Stimulated activated CD4-positive, alpha-beta T cell treated with anti-CD3 and anti-CD28 coated beads, TNF-alpha, amount 100 ng/mL, for 24 hours (primary cell): ENCODE results near the gene MC1R.
"Not testable (repeated sequence)": the region's sequence is repeated elsewhere in the genome, so short reads cannot be mapped to it uniquely, and the experiment has no call there.

Source experiments
- DNase-seq, 3 experiments: peaks; one replicate each; pipeline ENCODE4 v3.0.0-alpha.2; 2020; ENCODE audit warnings: low read depth in 3 of 3

Gene MC1R

DNA sequence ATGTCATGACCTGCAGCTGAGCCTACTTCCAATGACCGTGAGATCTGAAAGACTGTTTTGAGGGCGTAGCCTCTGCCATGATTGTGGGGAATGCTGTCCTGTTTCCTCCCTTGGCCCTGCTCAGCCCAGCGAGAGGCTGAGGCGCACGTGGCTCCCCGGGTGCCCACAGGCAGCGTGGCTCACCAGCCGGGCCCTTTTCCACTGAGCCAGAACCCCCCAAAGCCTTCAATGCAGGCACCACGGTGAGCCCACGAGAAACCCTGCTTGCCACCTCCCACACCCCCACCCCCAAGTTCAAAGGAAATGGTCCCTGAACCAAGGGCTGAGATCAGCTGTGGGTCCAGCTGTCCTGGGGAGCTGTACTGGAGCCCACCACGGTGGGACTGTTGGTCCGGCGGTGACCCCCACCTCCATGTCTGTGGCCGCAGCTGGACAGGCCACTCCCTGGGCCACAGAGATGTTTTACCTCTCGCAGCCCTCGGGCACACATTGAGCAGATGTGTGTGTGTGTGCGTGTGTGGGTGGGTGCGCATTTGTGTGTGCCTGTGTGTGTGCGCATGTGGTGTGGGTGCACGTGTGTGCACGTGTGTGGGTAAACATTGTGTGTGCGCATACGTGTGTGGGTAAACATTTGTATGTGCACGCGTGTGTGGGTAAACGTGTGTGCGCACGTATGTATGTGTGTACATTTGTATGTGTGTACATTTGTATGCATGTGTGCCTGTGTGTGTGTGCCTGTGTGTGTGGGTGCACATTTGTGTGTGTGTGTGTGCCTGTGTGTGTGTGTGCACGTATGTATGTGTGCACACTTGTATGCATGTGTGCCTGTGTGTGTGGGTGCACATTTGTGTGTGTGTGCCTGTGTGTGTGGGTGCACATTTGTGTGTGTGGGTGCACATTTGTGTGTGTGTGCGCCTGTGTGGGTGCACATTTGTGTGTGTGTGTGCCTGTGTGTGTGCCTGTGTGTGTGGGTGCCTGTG is 5.0 kb upstream of the MC1R start:
- DNase-seq, result no peak

- not testable (repeated sequence) for DNase-seq
Observed at GRCh38 chr16:89914642-89915285, 3.9 kb upstream of the MC1R start.

GRCh38 chr16:89915303-89916232 is 3.1 kb upstream of the MC1R start:
- DNase-seq, result no peak

DNA sequence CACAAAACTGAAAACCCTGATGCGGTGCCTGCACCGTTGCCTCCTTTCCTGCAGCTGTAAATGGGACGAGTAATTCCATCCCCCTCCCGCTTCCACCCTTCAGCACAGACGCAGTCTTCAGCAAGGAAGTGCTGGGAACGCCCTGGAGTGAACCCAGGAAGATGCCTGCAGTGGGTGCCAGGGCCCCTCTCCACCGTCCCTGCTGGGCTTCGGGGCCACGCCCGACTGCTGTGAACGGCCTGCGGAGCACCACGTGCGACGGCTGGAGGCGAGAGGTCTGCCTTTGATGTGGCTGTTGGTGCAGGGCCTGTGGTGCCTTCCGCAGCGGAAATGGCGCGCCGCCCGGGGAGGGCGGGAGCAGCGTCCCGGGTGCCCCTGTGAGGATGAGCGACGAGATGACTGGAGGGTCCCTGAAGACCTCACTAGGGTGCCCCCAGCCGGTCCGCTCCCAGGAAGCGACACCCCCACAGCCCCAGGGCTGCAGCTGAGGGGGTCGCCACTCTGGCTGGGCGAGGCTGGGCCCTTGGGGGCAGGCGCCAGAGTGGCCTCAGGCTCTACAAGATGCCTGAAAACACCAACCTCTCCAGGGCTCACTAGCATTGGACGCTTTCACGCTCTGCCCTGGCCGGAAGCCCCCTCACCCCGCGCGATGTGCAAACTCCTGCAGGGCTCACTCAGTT is 749 bp upstream of the MC1R start:
- DNase-seq, result peak; percentile 49 to 76 (median 52)

GRCh38 chr16:89919535-89920406 is 1.1 kb downstream of the MC1R start:
- DNase-seq, result no peak

GRCh38 chr16:89920723-89921122 is 2.1 kb downstream of the MC1R start:
- DNase-seq, result no peak

DNA sequence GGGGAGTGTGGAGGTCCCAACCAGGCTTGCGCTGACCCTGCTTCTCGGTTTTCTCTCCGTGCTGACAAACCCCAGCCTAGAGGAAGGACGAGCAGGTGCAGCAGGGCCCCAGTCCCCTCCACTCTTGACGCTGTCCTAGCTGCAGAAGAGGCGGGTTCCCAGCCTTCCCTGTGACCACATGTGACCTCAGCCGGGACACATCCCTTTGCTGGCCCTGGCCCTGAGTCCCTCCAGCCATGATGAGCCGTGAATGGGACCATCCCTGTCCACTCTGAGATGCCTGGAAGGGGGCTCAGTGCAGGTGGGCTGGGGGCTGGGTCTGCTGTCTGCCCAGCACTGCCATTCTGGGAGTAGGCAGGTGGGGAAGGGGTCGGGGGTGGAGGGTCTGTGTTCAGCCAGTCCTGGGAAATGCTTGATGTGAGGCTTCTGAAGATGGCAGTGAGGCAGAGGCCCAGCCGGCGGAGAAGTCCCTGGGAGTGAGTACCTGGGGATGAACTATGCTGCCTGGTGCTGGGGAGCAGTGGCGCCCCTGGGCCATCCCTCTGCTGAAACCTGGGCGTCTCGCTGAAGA is 2.6 kb downstream of the MC1R start:
- no peak for DNase-seq

DNA sequence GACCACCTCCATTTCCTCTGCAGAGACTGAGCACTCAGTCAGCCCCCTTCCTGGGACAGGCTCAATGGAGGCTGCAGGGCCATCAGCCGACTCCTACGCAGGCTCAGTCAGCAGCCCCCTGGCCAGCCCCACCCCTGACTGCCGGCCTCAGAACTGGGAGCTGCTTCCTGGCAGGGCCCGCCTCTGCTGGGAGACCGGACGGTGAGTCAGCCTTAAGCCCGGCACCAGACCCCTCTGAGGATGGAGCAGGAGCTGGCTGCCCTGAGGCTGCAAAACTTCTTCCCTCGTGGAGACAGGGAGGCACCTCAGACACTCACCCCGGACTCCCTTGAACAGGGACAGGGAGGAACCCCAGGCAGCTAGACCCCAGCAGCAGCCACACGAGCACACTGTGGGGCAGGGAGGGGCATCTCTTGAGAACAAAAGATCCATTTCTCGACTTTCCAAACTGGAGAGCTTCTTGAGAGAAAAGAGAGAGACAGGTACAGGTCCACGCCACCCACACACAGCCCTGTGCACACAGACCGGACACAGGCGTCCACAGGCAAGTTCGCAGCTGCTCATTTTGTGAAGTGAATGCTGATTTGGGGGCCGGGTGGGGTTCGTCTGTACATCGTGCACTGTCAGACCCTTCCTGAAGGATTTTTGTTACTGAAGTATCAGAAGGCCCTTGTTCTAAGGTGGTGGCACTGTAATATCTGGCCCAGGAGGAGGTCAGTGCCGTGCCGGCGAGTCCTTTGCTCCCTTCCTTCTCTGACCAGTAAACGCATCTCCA is 3.2 kb downstream of the MC1R start:
- DNase-seq, result no peak

DNA sequence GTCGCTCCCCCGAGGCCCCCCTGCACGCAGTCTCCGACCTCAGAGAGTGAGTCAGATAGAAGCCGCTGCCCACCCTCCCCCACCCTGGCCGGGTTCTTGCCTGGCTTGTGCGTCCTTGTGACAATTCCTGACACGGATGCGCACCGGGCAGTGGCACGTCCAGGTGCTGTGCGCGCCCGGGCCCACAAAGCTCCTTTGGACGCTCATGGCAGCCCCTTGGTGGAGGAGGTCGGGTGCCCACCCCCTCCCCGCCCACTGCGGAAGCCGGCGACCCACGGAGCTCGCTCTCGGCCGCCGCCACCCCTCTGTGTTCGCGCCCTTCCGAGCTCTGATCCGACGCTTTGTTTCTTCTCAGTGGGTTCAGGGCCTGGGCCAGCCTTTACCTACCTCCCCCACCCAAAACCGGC is 3.8 kb downstream of the MC1R start:
- peak in 1 of 3 experiments; percentile 37 for DNase-seq

GRCh38 chr16:89922884-89923639 is 4.4 kb downstream of the MC1R start, which contains the start of gene TUBB3:
Gene TUBB3 (plus strand): TSS chr16:89923342. CDS start chr16:89923402, 60 bp downstream.
- DNase-seq, result peak in 1 of 3 experiments; percentile 44

DNA sequence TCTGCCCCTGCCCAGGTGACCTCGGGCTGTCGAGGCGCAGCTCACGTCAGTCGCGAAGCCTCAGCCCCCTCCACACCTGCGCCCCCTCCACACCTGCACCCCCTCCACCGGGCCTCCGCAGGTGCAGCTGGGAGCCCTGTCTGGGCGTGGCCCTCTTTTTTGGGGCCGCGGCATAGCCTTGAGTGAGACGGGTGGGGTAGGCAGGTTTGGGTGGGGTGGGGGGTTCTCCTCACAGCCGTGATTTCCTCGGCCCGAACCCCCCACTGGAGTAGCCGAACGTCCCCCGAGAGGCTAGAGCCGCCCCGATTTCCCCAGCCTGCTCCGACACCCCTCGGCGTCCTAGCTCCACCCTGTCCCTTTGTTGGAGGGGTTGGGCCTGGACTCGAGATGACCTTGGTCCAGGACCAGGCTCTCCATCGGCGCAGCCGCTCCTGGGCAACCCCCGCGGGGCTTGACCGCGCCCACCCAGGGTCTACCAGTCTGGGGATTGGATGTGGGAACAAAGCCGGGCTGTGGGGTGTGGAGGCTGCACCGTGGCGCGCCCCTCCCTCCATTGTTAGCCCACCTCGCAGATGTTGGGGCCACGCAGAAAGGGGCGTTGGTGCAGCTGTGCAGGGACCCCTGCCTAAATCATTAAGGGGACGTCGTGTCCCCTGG is 5.1 kb downstream of the MC1R start:
- DNase-seq, result no peak

DNA sequence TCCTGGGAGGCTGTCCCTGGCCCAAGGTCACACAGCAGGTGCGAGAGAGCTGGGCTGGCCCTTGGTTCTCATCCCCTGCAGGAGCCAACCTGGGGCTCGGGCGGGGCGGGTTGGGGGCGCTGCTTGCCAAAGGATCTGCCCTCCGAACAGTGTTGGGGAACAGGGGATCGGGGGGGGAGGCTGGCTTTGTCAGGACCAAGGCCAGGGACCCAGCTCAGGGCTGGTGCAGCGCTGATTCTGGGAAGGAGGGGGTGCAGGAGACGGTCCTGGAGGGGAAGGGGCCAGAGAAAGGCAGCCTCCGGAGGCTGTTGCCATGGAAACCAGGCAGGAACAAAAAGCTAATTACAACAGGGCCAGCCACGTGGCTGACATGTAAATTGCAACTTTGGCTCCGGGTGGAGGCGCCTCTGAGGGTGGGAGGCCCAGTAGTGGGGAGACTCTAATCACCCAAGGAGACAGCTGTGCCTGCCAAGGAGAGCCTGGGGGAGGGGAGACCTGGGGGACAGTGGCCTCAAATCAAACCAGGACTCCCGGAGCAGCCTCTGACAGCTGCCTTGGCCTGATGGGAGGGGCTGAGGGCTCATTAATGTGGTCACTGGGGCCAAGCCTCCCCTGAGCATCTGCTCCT is 5.7 kb downstream of the MC1R start:
- DNase-seq, result no peak

GRCh38 chr16:89924925-89925307 is 6.3 kb downstream of the MC1R start:
- no peak for DNase-seq

GRCh38 chr16:89925596-89926079 is 7.0 kb downstream of the MC1R start:
- no peak for DNase-seq

GRCh38 chr16:89931305-89931896 is 12.7 kb downstream of the MC1R start:
- DNase-seq, result no peak

GRCh38 chr16:89931964-89932363 is 13.3 kb downstream of the MC1R start:
- no peak for DNase-seq

GRCh38 chr16:89934019-89934418 is 15.4 kb downstream of the MC1R start:
- not testable (repeated sequence) for DNase-seq
